ACHN (cell line): ENCODE data around the gene HSPB9.

Source experiments
- DNase-seq: peaks from one replicate; pipeline ENCODE4 v3.0.0-alpha.2; 2015
- in situ Hi-C: cut with HindIII; loops from 2 replicates; pipeline ENCODE4 v1.10.0; 2017; ENCODE audit warnings: low sequenced_read_pairs, low pct_ligation_motif_present, low pct_unique_long_range_greater_than_20kb

The HSPB9 gene, protein sequence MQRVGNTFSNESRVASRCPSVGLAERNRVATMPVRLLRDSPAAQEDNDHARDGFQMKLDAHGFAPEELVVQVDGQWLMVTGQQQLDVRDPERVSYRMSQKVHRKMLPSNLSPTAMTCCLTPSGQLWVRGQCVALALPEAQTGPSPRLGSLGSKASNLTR

GRCh38 chr17:42122371-42123303 lies at the start of gene HSPB9:
Gene HSPB9, plus strand, starts transcription at chr17:42122804. Its CDS starts 47 bp downstream, at chr17:42122851.
- DNase-seq, result no peak
- in situ Hi-C loops, result loop anchor here (25.0 kb wide), 1 partner anchor 160 kb away; the partner anchor contains the start of gene CNP

GRCh38 chr17:42075789-42076188 lies 46.8 kb upstream of the HSPB9 start:
- in situ Hi-C loops, result no loop called here
- no peak for DNase-seq

- in situ Hi-C loops, result no loop called here
- no peak for DNase-seq
Measured at GRCh38 chr17:42076797-42077559, 45.6 kb upstream of the HSPB9 start.

- in situ Hi-C loops, result no loop called here
- DNase-seq, result no peak
Measured at GRCh38 chr17:42077755-42078154, 44.8 kb upstream of the HSPB9 start.

GRCh38 chr17:42078396-42079043 lies 44.1 kb upstream of the HSPB9 start:
- in situ Hi-C loops, result no loop called here

DNA sequence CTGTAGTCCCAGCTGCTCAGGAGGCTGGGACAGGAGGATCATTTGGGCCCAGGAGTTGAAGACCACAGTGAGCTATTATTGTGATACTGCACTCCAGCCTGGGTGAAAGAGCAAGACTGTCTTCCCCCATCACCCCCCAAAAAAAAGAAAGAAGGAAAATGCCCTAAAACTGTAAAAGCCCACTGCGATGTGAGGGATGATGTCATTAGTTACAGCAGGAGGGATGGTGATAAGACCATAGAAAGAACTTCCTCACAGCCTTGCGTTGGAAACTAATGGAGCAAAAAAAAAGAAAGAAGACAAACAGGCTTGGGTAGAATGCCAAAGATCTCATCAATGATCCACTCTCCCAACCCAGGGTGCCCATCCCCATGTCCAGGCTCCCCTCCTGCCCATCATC lies 43.1 kb upstream of the HSPB9 start:
- in situ Hi-C loops, result no loop called here
- no peak for DNase-seq

More at GRCh38 chr17:42078396-42079043, 44.1 kb upstream of the HSPB9 start:
- no peak for DNase-seq

DNA sequence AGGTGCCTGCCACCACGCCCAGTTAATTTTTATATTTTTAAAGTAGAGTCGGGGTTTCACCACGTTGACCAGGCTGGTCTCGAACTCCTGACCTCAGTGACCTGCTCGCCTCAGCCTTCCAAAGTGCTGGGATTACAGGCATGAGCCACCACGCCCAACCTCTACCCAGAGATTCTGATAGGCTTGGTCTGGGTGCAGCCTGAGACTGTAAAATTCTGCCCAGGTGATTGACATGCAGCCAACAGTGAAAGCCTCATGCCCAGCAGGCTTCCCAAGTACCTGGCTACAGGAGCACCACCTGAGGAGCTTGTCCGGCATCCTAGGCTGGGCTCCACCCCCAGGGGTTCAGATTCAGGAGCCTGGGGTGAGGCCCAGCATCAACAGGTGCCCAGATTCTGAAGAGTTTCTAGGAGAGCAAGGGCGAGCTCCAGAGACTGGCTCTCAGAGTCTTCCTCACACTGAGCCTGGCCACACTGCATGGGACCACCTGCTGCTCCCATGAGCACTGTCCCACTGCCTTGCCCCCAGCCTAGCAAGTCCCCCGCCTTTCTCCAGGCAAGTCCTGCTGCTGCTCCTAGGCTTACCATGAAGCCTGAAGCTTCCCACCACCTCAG lies 41.0 kb upstream of the HSPB9 start:
- in situ Hi-C loops, result no loop called here
- DNase-seq, result no peak

- DNase-seq, result no peak
- in situ Hi-C loops, result no loop called here
Measured at GRCh38 chr17:42087042-42087701, 35.4 kb upstream of the HSPB9 start.

DNA sequence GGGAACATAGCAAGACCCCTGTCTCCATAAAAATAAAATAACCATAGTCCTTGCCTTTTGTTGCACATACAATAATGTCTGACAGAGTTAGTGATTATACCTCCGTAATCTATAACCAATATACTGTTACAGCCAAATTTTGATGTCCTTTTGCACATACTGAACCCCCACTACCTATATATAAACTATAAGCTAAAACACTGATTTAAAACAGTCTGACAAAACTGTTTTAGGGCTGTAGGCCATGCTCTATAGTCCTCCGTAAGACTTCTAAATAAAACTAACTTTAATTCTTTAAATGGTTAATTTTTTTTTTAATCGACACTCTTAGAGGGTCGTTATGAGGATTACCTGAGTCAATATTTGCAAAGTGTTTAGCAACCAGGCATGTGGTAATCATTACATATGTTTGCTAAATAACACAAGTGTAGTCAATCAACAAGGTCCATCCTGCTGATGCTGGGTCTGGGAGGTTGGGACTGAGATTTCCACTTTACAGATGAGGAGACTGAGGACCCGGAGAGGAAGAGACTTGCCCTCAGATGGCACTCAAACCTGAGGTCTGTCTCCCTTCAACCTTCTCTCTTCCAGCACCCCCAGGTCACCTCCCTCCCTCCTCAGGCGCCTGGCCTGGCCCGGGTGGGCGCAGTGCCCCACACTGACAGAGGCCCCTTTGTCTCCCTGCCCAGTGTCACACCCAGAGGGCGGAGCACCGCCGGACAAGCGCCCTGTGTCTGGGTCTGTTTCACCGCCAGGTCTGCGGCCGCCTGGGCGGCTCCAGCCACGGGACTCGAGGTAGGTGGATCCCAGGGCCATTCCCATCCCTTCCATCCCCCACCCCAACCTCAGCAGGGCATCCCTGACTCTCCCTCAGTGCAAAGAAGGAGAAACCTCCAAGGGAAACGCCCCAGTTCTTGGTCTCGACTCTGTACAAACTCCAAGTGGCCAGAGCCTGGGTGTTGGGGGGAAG lies 34.6 kb upstream of the HSPB9 start:
- in situ Hi-C loops, result no loop called here
- DNase-seq, result no peak

DNA sequence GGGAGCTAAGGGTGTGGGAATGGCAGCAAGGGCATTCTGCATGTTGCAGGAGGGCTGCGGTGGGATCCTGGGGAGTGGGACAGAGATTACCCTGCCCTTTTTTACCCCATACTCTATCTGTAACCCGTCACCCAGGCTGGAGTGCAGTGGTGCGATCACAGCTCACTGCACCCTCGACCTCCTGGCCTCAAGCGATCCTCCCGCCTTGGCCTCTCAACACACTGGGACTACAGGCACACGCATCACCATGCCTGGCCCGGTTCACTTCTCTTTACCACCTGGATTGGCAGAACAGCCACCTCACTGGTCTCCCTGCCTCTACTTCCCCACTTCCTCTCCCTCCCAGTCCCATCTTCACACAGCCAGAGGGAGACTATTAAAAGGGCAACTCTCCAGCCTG lies 33.9 kb upstream of the HSPB9 start:
- DNase-seq, result no peak
- in situ Hi-C loops, result no loop called here

DNA sequence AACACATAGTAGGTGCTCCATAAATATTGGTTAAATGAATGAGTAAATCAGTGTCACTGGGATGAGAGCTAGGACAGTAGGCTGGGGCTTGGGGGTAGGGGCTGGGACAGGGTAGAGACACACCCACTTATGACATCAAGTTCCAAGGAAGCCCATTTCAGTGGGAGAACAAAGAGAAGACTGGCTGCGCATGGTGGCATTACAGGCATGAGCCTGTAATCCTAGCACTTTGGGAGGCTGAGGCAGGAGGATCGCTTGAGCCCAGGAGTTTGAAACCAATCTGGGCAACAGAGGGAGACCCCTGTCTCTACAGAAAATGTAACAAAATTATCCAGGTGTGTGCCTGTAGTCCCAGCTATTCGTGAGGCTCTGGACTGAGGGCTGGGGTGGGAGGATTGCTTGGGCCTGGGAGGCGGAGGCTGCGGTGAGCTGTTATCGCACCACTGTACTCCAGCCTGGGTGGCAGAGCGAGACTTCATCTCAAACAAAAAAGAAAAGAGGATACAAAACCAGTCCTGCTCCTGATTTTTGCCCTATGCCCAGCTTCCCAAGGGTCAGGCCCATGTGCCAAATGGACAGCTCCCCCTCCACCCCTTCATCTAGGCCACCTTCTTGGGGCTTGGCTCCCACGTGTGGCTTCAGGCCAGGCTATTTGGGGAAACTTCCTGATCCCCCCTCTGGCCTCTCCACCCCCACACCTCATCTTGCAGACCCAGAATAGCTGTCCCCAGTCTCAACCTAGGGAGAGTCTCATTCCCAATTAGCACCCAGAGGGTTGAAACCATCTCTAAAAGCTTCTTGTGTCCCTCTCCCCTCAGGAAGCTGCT lies 31.4 kb upstream of the HSPB9 start:
- DNase-seq, result no peak
- in situ Hi-C loops, result no loop called here

DNA sequence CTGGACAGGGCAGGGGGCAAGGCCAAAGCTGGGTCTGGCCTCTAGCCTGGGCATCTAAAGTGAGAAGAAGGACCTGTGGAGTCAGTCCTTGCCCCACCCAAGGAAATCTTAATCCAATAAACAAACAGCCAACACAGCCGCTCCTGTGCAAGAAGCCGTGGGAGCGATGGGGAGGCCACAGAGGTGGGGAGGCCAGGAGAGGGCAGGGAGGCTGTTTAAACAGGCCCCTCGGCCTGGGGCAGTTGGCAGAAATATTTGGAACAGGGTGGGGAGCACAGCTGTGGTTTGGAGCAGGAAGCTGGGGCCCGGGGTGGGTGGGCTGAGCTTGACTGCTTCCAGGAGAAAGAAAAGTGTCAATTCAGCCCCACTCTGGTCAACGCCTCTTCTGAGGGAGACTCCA lies 29.7 kb upstream of the HSPB9 start:
- DNase-seq, result no peak
- in situ Hi-C loops, result no loop called here

- in situ Hi-C loops, result no loop called here
- no peak for DNase-seq
Measured at GRCh38 chr17:42094375-42095069, 28.1 kb upstream of the HSPB9 start.

GRCh38 chr17:42096360-42097111 lies 26.1 kb upstream of the HSPB9 start:
- no peak for DNase-seq
- in situ Hi-C loops, result no loop called here
